GM20431 (cell line): Measurements from ENCODE around the gene SV2A.
"Not testable (repeated sequence)": the region's sequence is repeated elsewhere in the genome, so short reads cannot be mapped to it uniquely, and the experiment has no call there.

Source experiments
- in situ Hi-C: fragments of 300-500 bp; cut with MseI, MboI; formaldehyde crosslinking; loops from one replicate; pipeline ENCODE4 v1.15.0; 2020; ENCODE audit warnings: low sequenced_read_pairs; ENCODE audit not compliant: unreplicated experiment

Gene SV2A

DNA sequence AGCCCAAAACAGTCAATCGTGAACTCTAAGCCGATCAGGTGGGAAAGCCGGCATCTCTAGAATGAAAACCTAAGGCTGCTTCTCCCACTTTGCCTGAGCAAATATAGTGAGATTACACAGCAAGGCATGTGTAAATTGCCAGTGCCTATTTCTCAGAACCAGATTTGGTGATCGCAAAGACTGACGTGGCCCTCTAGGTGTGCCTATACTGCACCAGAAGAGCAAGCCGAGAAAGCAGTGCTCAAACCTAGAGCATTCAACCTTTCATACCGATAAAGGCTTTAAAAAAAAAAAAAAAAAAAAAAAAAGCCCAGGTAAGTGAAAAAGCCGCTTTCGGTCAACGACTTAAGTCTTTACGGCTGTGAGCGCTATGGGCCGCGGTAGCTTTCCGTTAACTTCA lies 57.4 kb downstream of the SV2A start:
- in situ Hi-C loops: not testable (repeated sequence)
